ENCODE measurements around the gene GDAP2. TPM values are rescaled to one million over a fixed set of nuclear protein-coding genes. Genes with fewer than 3 reads are reported as not detected.

GDAP2 gene
- total RNA-seq, 1 experiment from 2014 or later, result 24.4 TPM

DNA sequence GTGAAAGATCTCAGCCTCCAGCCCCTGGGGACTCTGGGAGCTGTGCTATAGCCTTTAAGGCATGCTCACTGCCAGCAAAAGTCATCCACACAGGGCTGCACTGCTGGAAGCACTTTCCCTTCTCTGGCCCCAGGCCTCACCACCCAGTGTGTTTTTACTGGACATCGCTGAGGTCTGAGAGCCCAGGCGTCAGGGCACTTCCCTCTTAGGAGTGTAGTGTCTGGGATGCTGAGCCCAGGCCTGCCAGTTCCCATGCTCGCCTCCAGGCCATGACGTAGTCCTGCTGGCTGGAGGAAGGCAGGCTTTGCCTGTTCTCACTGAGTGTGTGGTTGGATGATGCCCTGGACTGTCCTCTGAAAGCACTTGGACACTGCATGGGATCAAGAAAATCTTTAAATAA, 101.2 kb downstream of the GDAP2 start:
- no peaks in the 10 kb centered on the region for H3K79me2 ChIP-seq (ENCODE audit: insufficient read depth, low read length)
- H3K27ac ChIP-seq (ENCODE audit: insufficient read length, low read depth, low read length), result no peak overlapping the region
- no peak overlapping the region for H3K4ac ChIP-seq (ENCODE audit: low read depth, low read length)
- DNase-seq, result no peak
- no peak overlapping the region for H3K4me3 Mint-ChIP-seq
- TF ChIP-seq, protein P1, sequence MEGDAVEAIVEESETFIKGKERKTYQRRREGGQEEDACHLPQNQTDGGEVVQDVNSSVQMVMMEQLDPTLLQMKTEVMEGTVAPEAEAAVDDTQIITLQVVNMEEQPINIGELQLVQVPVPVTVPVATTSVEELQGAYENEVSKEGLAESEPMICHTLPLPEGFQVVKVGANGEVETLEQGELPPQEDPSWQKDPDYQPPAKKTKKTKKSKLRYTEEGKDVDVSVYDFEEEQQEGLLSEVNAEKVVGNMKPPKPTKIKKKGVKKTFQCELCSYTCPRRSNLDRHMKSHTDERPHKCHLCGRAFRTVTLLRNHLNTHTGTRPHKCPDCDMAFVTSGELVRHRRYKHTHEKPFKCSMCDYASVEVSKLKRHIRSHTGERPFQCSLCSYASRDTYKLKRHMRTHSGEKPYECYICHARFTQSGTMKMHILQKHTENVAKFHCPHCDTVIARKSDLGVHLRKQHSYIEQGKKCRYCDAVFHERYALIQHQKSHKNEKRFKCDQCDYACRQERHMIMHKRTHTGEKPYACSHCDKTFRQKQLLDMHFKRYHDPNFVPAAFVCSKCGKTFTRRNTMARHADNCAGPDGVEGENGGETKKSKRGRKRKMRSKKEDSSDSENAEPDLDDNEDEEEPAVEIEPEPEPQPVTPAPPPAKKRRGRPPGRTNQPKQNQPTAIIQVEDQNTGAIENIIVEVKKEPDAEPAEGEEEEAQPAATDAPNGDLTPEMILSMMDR (conservative IDR thresholded peaks at IDR 0.05), result no peak
- H3K4me2 ChIP-seq (ENCODE audit: insufficient read depth, insufficient read length, low read length), result no peak overlapping the region
- H3K27ac Mint-ChIP-seq, result no peak overlapping the region
- H3K14ac ChIP-seq (ENCODE audit: insufficient read depth, low read length), result no peak overlapping the region
- H4K20me1 ChIP-seq (ENCODE audit: control insufficient read depth, insufficient read depth, insufficient read length), result no peaks in the 10 kb centered on the region
- no peak overlapping the region for H4K8ac ChIP-seq (replicated peaks; ENCODE audit: insufficient read length, low read depth, low read length)
- H3K9ac ChIP-seq (ENCODE audit: extremely low read depth, insufficient read length, low read length), result no peak overlapping the region
- H2BK5ac ChIP-seq (ENCODE audit: insufficient read length, low read length), result no peak overlapping the region
- H3K23me2 ChIP-seq (ENCODE audit: insufficient read length, low read depth, low read length, poor library complexity, severe bottlenecking), result no peaks in the 10 kb centered on the region
- no peak overlapping the region for H2BK12ac ChIP-seq (ENCODE audit: insufficient read length, low read depth, low read length)
- peaks cover 0 to 6% (median 5%) of the 10 kb centered on the region in 3 experiments; a peak in 1 of 7 replicates for H3K36me3 Mint-ChIP-seq (ENCODE audit: insufficient read depth in 1 of 3, low read depth in 3 of 3)
- no peaks in the 10 kb centered on the region; the same call in 1 of the 2 replicates for H3K27me3 Mint-ChIP-seq (ENCODE audit: low read depth)
- H2AK5ac ChIP-seq (ENCODE audit: insufficient read length, low read length), result no peak overlapping the region
- H3K4me1 ChIP-seq (ENCODE audit: insufficient read depth, low read length), result no peaks in the 10 kb centered on the region
- no peak overlapping the region for H2BK20ac ChIP-seq (ENCODE audit: low read depth, low read length, poor library complexity, severe bottlenecking)
- WGBS (ENCODE audit: extremely low coverage, insufficient read length, low lambda C conversion rate), result no CpG with 5 or more reads among the region's 4 CpGs
- H3K79me1 ChIP-seq (ENCODE audit: insufficient read depth, low read depth, low read length, poor library complexity, severe bottlenecking), result no peaks in the 10 kb centered on the region
- no peaks in the 10 kb centered on the region for H3K27me3 ChIP-seq (ENCODE audit: insufficient read depth, low read length)
- no peak overlapping the region for H4K5ac ChIP-seq (ENCODE audit: insufficient read length, low read depth, low read length)
- H2AFZ ChIP-seq (ENCODE audit: low read length), result no peak overlapping the region
- no peak overlapping the region for H2BK120ac ChIP-seq (ENCODE audit: low read depth, low read length, poor library complexity, severe bottlenecking)
- H4K91ac ChIP-seq (ENCODE audit: insufficient read length, low read depth, low read length), result no peak overlapping the region
- peaks cover 6 to 7% of the 10 kb centered on the region in 2 experiments; a peak in 4 of 5 replicates for H3K9me3 Mint-ChIP-seq
- H2BK15ac ChIP-seq (ENCODE audit: low read depth, low read length), result no peak overlapping the region
- no peak overlapping the region for H3K23ac ChIP-seq (ENCODE audit: insufficient read length, low read depth, low read length)
- peaks cover 10 to 12% of the 10 kb centered on the region in 2 experiments for H3K4me1 Mint-ChIP-seq
- H3K18ac ChIP-seq (ENCODE audit: insufficient read length, low read depth, low read length), result no peak overlapping the region
- H3K9me3 ChIP-seq (ENCODE audit: control insufficient read depth, low read depth, low read length), result no peaks in the 10 kb centered on the region
- H3K56ac ChIP-seq (ENCODE audit: insufficient read length, low read depth, low read length), result no peak overlapping the region
- H3T11ph ChIP-seq (ENCODE audit: low read length), result no peak overlapping the region

Measured in H9 (cell line).